ENCODE results near the gene ATP2A1.

DNA sequence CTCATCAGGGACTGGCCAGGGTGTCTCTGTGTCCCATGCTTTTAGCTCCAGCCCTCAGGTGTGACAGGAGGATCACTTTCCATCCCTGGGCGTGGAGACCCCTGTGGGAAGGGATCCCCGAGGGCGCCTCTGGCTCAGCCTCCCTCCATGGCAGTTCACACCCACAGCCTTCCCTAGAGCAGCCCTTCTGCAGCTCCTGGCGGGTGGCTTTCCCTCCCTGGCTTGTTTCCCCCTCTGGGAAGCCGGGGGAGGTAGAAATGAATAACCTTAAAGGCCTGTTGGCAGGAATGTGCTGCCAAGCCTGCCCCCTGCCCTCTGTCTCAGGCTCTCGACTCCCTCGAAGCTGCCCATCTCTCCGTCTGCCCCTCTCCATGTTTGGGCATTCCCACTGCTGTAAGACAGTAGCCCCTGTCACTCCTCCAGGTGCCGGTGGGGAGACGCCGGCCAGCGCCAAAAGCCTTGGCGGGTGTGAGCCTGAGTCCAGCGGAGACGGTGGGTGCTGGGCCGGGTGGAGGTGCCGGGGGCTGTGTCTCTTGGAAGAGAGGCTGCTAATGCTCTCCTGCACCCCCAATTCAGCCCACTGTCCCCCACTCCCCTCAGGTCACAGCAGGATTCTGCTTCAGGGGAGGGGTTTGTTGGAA is 2.1 kb upstream of the ATP2A1 start:
- TF ChIP-seq, protein P1, sequence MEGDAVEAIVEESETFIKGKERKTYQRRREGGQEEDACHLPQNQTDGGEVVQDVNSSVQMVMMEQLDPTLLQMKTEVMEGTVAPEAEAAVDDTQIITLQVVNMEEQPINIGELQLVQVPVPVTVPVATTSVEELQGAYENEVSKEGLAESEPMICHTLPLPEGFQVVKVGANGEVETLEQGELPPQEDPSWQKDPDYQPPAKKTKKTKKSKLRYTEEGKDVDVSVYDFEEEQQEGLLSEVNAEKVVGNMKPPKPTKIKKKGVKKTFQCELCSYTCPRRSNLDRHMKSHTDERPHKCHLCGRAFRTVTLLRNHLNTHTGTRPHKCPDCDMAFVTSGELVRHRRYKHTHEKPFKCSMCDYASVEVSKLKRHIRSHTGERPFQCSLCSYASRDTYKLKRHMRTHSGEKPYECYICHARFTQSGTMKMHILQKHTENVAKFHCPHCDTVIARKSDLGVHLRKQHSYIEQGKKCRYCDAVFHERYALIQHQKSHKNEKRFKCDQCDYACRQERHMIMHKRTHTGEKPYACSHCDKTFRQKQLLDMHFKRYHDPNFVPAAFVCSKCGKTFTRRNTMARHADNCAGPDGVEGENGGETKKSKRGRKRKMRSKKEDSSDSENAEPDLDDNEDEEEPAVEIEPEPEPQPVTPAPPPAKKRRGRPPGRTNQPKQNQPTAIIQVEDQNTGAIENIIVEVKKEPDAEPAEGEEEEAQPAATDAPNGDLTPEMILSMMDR (conservative IDR thresholded peaks at IDR 0.05): no peak
- TF ChIP-seq EZH2 (IDR thresholded peaks at IDR 0.05; ENCODE audit: low read depth): no peak
